ENCODE data around the gene SMIM5.

- TF ChIP-seq CTCF (IDR thresholded peaks at IDR 0.05) (no peak), POLR2A (IDR thresholded peaks at IDR 0.05) (no peak)
Observed at GRCh38 chr17:75617218-75617617, 16.0 kb upstream of the SMIM5 start.
